OCI-LY7 (cell line): Measurements from ENCODE around the gene UBE2N.

Source experiments
- CTCF ChIP-seq: fragments of 200-600 bp; sonication (generic); conservative IDR thresholded peaks from 2 replicates; pipeline ENCODE4 v1.5.1; 2014; ENCODE audit warnings: mild to moderate bottlenecking, antibody characterized with exemption, low read length, moderate library complexity, mixed read lengths
- EZH2phosphoT487 ChIP-seq: fragments of 200-600 bp; sonication (generic); IDR thresholded peaks from 2 replicates; pipeline ENCODE4 v1.6.1; 2018; ENCODE audit warnings: low read depth, borderline replicate concordance, mild to moderate bottlenecking, mixed run types, antibody characterized with exemption, low read length, moderate library complexity, mixed read lengths

- TF ChIP-seq CTCF (no peak), EZH2phosphoT487 (no peak)
Measured at GRCh38 chr12:93366422-93366821, 75.3 kb downstream of the UBE2N start.
